SK-N-SH (cell line): Measurements from ENCODE around the gene MAOA. TPM values are rescaled to one million over a fixed set of nuclear protein-coding genes. Genes with fewer than 3 reads are reported as not detected.

Source experiments
- CTCF ChIA-PET: fragments of 300-600, 350-600 bp; formaldehyde crosslinking; extraction: SDS; loops from one replicate; lab custom pipeline; 2021; lab: Yijun Ruan, JAX
- POLR2A ChIA-PET: fragments of 350-600 bp; sonication (Branson Sonifier 250); formaldehyde crosslinking; extraction: SDS; loops from one replicate; lab custom pipeline; 2020; ENCODE audit warnings: antibody characterized with exemption, inconsistent platforms; lab: Yijun Ruan, JAX
- DNase-seq: peaks from one replicate; pipeline ENCODE4 v3.0.0; 2012
- H2AFZ ChIP-seq: fragments of 200-600 bp; sonication (generic); 2 replicates; pipeline ENCODE4 v1.8.1; 2016; ENCODE audit warnings: antibody characterized with exemption, mild to moderate bottlenecking, low read depth
- H3F3A ChIP-seq: fragments of 200-600 bp; sonication (generic); replicated peaks from 2 replicates; pipeline ENCODE3; 2016; ENCODE audit warnings: antibody characterized with exemption, mild to moderate bottlenecking; ENCODE audit not compliant: insufficient read depth
- H3K27ac ChIP-seq, 2 experiments: fragments of 200-500 bp in 1 of 2; fragments of 200-600 bp in 1 of 2; sonication (Bioruptor generic) in 1 of 2; sonication (generic), shearing (Covaris generic) in 1 of 2; 2 replicates each; pipeline versions ENCODE4 v1.5.1 to v1.6.1; 2014 to 2016; ENCODE audit warnings: low read depth in 2 of 2, inconsistent platforms in 1 of 2, low read length in 1 of 2, mild to moderate bottlenecking in 1 of 2, mixed read lengths in 1 of 2
- H3K27me3 ChIP-seq: fragments of 200-600 bp; sonication (generic), shearing (Covaris generic); 2 replicates; pipeline ENCODE4 v1.6.1; 2016; ENCODE audit warnings: mixed run types; ENCODE audit not compliant: insufficient read depth
- H3K36me3 ChIP-seq, 2 experiments: fragments of 200-500 bp in 1 of 2; fragments of 200-600 bp in 1 of 2; sonication (Bioruptor generic) in 1 of 2; sonication (generic) in 1 of 2; replicated peaks in 1 of 2; 2 replicates each; pipeline versions ENCODE3 to v1.5.1; 2014 to 2016; ENCODE audit warnings: low read length in 1 of 2, mild to moderate bottlenecking in 1 of 2; ENCODE audit not compliant: insufficient read depth in 2 of 2, control insufficient read depth in 1 of 2
- H3K4me1 ChIP-seq, 2 experiments: fragments of 200-500 bp in 1 of 2; fragments of 200-600 bp in 1 of 2; sonication (Bioruptor generic) in 1 of 2; sonication (generic), shearing (Covaris generic) in 1 of 2; 2 replicates each; pipeline versions ENCODE4 v1.5.1 to v1.6.1; 2014 to 2016; ENCODE audit warnings: low read depth in 1 of 2, low read length in 1 of 2, mixed run types in 1 of 2; ENCODE audit not compliant: insufficient read depth in 2 of 2, control insufficient read depth in 1 of 2
- H3K4me2 ChIP-seq: fragments of 200-600 bp; sonication (generic), shearing (Covaris generic); 2 replicates; pipeline ENCODE4 v1.6.1; 2017; ENCODE audit warnings: mixed run types
- H3K4me3 ChIP-seq, 2 experiments: fragments of 200-500 bp in 1 of 2; fragments of 200-600 bp in 1 of 2; sonication (Bioruptor generic) in 1 of 2; sonication (generic), shearing (Covaris generic) in 1 of 2; 2 replicates each; pipeline versions ENCODE4 v1.5.1 to v1.8.1; 2014 to 2016; ENCODE audit warnings: low read depth in 2 of 2, inconsistent platforms in 1 of 2, low read length in 1 of 2, mild to moderate bottlenecking in 1 of 2, mixed read lengths in 1 of 2, moderate library complexity in 1 of 2
- H3K79me2 ChIP-seq: fragments of 200-600 bp; sonication (generic); 2 replicates; pipeline ENCODE4 v1.8.1; 2017; ENCODE audit warnings: mild to moderate bottlenecking; ENCODE audit not compliant: insufficient read depth
- H3K9ac ChIP-seq: fragments of 200-600 bp; sonication (generic); 2 replicates; pipeline ENCODE4 v1.6.1; 2017; ENCODE audit warnings: mixed run types
- H3K9me2 ChIP-seq: fragments of 200-600 bp; sonication (generic); 2 replicates; pipeline ENCODE4 v1.6.1; 2017; ENCODE audit warnings: mixed run types
- H3K9me3 ChIP-seq: fragments of 200-600 bp; sonication (generic); 2 replicates; pipeline ENCODE4 v1.6.1; 2017; ENCODE audit warnings: mixed run types, mild to moderate bottlenecking, moderate library complexity
- H4K20me1 ChIP-seq: fragments of 200-600 bp; sonication (generic); 2 replicates; pipeline ENCODE4 v1.6.1; 2017; ENCODE audit warnings: mild to moderate bottlenecking, mixed run types; ENCODE audit not compliant: insufficient read depth
- EP300 ChIP-seq, 2 experiments: IDR thresholded peaks; 2 replicates each; pipeline versions ENCODE4 v1.4.0 to v1.6.1; 2012; ENCODE audit warnings: borderline replicate concordance in 1 of 2, low read depth in 1 of 2, low read length in 1 of 2
- FOSL2 ChIP-seq: IDR thresholded peaks from 2 replicates; pipeline ENCODE4 v1.4.0; 2012; ENCODE audit warnings: low read depth, mild to moderate bottlenecking, moderate library complexity, borderline replicate concordance
- FOXM1 ChIP-seq: IDR thresholded peaks from 2 replicates; pipeline ENCODE4 v1.4.0; 2012; ENCODE audit warnings: low read depth, mild to moderate bottlenecking
- GATA2 ChIP-seq: sonication (generic); formaldehyde crosslinking; IDR thresholded peaks from 2 replicates; pipeline ENCODE4 v1.5.0; 2020; ENCODE audit warnings: mild to moderate bottlenecking, missing genetic modification reagents
- JUND ChIP-seq: IDR thresholded peaks from 2 replicates; pipeline ENCODE4 v1.4.0; 2012
- PBX3 ChIP-seq: IDR thresholded peaks from 2 replicates; pipeline ENCODE4; 2012
- RCOR1 ChIP-seq: fragments of 150-350 bp; IDR thresholded peaks from 2 replicates; pipeline ENCODE4 v1.6.1; 2017; ENCODE audit warnings: antibody characterized with exemption, low read length
- REST ChIP-seq: IDR thresholded peaks from 2 replicates; pipeline ENCODE4 v1.6.1; 2012; ENCODE audit warnings: mild to moderate bottlenecking, low read depth, low read length, moderate library complexity
- SMC3 ChIP-seq: IDR thresholded peaks from 2 replicates; pipeline ENCODE4 v1.6.1; 2012; ENCODE audit warnings: low read depth, low read length, improper control_type of control experiment
- TAF1 ChIP-seq: IDR thresholded peaks from 2 replicates; pipeline ENCODE4 v1.6.1; 2012; ENCODE audit warnings: low read depth, mild to moderate bottlenecking, low read length, moderate library complexity, borderline replicate concordance
- TEAD4 ChIP-seq: IDR thresholded peaks from 2 replicates; pipeline ENCODE4 v1.4.0; 2012; ENCODE audit warnings: mild to moderate bottlenecking, borderline replicate concordance; ENCODE audit not compliant: insufficient read depth
- WGBS: methylation state at CpG from one replicate; pipeline ENCODE4 v1.1.6; 2017; ENCODE audit warnings: low lambda C conversion rate; 5-methylcytosine and 5-hydroxymethylcytosine counted together
- polyA plus RNA-seq, 3 experiments: library from polyadenylated mRNA; depleted of rRNA; stranded (reverse); fragments of >200 nt; gene quantifications; 2 replicates each; pipeline ENCODE4 v1.2.3, GENCODE V29; 2012
- TF ChIP-seq, protein P1 (sequence below): IDR thresholded peaks from 2 replicates; pipeline ENCODE4 v1.4.0; 2012; ENCODE audit warnings: low read depth, borderline replicate concordance

MAOA gene
- polyA plus RNA-seq, 1 of the 3 experiments (the other 2 are of a cell fraction) = 0.31 TPM

DNA sequence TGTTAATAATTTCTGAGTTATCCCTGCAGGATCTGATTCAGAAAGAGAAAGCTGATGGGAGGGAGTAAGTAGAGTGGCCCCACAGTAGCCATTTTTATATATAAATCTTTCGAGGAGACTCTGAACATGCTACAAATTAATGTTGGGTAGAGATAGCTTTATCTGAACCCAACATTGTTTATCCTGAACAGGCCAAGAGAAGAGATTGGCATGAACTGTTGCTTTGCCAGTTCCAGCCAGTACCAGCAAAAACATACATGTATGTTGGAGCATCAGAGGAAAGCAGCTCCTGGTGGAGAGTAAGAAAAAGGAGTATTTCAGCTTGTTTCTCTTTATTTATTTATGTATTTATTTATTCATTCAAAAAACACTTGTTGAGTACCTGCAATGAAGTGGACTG is 1.6 kb downstream of the MAOA start (continued):
- TF ChIP-seq SMC3 (no peak), RCOR1 (no peak), TEAD4 (no peak)

GRCh38 chrX:43661521-43662240 is 5.6 kb downstream of the MAOA start:
- Histone ChIP-seq H3F3A (no peaks in the 10 kb centered on the region), H3K9ac (no peak overlapping the region), H3K4me1 (peaks cover 0 to 2% of the 10 kb centered on the region in 2 experiments; a peak in 2 of 4 replicates), H4K20me1 (no peaks in the 10 kb centered on the region), H3K79me2 (no peaks in the 10 kb centered on the region), H3K27ac (no peak overlapping the region), H2AFZ (no peak overlapping the region), H3K27me3 (no peaks in the 10 kb centered on the region), H3K4me2 (no peak overlapping the region), H3K4me3 (no peak overlapping the region), H3K36me3 (no peaks in the 10 kb centered on the region), H3K9me3 (no peaks in the 10 kb centered on the region), H3K9me2 (no peaks in the 10 kb centered on the region)
- TF ChIP-seq TAF1 = no peak
- no peak for TF ChIP-seq FOSL2
- no peak for TF ChIP-seq JUND
- TF ChIP-seq GATA2 (CRISPR knock-in tag) = no peak
- TF ChIP-seq FOXM1 = no peak
- no peak for TF ChIP-seq EP300 (IDR thresholded peaks at IDR 0.05; ENCODE audit: borderline replicate concordance in 1 of 2, low read depth in 1 of 2, low read length in 1 of 2)
- TF ChIP-seq PBX3 = no peak
- no peak for TF ChIP-seq RCOR1
- TF ChIP-seq, protein P1, sequence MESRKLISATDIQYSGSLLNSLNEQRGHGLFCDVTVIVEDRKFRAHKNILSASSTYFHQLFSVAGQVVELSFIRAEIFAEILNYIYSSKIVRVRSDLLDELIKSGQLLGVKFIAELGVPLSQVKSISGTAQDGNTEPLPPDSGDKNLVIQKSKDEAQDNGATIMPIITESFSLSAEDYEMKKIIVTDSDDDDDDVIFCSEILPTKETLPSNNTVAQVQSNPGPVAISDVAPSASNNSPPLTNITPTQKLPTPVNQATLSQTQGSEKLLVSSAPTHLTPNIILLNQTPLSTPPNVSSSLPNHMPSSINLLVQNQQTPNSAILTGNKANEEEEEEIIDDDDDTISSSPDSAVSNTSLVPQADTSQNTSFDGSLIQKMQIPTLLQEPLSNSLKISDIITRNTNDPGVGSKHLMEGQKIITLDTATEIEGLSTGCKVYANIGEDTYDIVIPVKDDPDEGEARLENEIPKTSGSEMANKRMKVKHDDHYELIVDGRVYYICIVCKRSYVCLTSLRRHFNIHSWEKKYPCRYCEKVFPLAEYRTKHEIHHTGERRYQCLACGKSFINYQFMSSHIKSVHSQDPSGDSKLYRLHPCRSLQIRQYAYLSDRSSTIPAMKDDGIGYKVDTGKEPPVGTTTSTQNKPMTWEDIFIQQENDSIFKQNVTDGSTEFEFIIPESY = no peak
- TF ChIP-seq REST = no peak
- 45% methylated on average over 4 of the region's 4 CpGs for WGBS
- ChIA-PET CTCF (interaction anchor here (1.4 to 1.8 kb wide), 2 partner anchors 30 to 88 kb away, joined by 3 to 5 read pairs; no protein-coding TSS in a partner anchor), POLR2A (no interaction called here)
- no peak for DNase-seq
